GM19099 (cell line): Measurements from ENCODE around the gene RNF166.

Experiments
- POLR2A ChIP-seq: IDR thresholded peaks from 3 replicates; pipeline ENCODE4 v1.6.1; 2011; ENCODE audit warnings: low read depth; ENCODE audit not compliant: insufficient read length; ENCODE audit errors: extremely low read depth

RNF166 gene

DNA sequence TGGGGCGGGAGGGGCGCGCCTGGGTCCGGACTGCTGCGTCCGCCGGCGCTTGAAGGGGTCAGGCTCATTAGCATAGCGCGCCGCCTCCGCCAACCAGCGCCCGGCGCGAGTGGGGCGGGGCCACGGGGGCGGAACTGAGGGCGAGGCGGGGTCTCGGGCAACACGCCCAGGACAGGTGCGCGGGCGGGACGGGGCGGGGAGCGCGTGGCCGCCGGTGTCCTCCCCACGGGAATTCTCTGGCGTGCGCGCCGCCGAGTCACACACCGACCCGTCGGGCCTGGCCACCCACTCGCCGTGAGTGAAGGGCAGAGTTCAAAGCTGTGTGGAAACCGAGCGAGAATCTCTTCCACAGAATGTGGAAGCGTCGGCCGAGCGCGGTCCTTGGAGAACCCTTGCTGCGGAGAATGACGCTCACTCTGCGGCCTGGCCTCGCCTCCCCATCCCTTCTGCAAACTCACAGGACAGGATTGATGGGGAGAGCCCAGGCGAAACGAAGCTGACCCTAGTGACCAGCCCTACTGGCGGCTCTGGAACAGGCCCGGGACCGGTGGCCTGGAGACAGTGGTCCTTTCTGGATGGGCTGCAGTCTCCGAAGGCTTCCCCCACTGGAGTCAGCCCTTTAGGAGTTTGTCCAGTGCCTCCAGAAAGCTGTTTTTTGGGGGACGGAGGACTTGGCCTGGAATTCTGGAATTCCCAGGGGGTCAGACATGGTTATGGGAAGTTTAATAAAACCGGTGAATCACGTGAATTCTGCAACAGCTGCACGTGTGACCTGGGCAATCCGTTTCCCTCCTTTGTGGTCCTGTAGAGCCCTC is 19.6 kb downstream of the RNF166 start, which contains the start of gene SNAI3:
TSS of gene SNAI3 (minus strand) at position 69 of the 815 bp plus-strand sequence. CDS start 101 bp downstream, outside the sequence.
- TF ChIP-seq POLR2A = no peak

DNA sequence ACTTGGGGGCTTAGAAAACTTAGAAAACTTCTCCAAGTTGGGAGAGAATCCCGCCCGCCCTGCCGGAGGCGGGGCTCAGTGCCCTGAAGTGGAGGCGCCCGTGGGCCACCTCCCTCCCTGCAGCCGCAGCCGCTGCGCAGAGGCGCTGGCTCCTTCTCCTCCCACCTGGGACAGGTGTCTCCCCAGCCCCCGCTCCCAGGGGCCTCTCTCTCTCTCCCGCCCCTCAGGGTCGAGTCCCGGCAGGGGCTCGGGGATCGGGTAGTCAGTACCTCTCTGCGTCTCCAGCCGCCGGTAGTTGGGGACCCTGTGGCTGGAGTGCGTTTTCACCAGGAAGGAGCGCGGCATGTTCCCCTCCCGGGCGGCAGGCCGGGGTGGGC is 20.2 kb downstream of the RNF166 start:
- no peak for TF ChIP-seq POLR2A

DNA sequence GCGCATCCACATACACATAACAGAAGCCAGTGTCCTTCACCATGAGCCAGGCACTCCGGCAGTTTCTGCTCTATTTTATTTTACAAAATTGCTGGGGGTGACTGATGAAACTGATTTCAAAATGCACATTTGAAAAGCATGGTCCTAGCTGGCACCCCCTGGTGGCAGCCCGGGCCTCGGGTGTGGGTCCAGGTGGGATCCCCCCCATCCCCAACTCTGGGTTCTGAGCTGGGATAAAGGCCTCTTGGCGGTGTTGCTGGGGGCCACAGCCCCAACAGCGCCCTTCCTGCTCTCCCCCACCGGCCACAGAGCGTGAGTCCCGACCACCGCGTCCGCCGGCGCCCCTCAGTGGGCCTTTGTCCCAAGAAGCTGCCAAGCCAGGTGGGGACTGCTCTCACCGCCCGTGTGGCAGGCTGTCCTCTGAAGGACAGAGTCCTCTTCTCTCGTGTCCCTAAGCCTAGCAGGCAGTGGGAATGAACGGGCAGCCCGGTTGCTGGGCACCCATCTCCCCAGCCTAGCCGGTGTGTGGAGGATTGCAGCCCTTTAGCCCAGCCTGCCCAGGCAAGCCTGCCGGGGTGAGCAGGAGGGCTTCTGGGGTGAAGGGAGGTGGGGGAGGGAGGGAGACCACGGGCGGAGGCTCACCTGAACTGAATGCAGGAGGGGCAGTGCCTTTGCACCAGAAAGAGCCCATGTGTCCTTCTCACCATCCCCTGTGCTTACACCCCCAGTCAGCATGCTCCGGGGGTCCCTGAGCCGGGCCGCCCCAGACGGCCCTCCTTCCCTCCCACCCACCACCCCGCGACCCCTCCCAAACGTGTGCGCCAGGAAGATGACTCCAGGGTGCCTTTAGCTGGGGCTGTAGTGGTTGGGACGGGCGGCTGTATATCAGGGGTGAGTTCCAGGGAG is 20.8 kb downstream of the RNF166 start:
- no peak for TF ChIP-seq POLR2A

DNA sequence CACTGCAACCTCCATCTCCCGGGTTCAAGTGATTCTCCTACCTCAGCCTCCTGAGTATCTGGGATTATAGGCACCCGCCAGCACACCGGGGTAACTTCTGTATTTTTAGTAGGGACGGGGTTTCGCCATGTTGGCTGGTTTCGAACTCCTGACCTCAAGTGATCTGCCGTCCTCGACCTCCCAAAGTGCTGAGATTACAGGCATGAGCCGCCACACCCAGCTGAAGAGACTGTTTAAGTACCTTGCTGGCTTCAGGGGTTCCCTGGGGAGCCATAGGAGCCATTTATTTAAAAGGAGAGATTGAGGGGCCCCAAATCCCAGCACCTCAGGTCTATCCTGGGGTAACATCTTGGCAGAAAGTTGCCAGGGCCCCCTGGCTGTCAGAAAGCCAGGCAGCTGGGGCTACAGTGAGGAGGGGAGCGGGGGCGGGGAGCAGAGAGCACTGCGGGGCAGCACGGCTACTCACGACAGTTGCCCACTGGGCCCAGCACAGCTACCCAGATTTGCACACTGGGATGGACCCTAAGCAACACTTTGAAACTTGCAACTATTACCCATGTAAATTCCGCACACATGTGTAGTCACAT is 21.5 kb downstream of the RNF166 start:
- TF ChIP-seq POLR2A = no peak

DNA sequence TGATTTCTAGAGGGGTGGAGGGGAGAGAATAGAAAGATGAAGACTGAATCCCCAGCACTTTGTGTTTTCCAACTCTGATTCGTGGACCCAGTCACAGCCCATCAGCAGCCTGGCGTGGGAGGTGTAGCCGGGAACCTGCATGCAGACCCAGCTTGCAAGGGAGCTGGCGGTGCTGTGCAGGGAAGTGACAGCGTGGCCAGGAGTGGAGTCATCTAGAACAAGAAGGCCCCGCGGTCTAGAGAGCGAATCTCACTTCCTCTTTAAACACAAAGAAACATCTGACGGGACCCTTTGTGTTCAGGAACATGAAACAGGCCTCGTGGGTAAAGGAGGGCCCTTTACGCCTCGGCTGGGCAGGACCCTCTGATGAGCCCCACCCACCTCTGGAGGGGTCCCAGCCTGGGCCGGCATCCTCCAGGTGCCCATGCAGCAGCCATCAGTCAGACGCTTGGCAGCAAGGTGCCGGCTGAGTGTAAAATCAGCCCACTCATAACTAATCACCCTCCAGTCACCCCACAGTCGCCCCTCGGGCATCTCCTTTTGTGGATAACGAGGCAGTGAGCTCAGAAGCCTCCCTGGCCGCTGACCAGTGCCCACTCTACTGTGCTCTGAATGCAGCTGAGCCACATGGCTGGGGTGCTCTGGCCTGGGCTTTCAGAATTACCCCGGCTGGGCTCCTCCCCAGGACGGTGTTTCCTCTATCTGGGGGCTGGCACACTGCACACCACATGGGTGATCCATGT is 24.3 kb downstream of the RNF166 start:
- TF ChIP-seq POLR2A = peak; percentile 67

DNA sequence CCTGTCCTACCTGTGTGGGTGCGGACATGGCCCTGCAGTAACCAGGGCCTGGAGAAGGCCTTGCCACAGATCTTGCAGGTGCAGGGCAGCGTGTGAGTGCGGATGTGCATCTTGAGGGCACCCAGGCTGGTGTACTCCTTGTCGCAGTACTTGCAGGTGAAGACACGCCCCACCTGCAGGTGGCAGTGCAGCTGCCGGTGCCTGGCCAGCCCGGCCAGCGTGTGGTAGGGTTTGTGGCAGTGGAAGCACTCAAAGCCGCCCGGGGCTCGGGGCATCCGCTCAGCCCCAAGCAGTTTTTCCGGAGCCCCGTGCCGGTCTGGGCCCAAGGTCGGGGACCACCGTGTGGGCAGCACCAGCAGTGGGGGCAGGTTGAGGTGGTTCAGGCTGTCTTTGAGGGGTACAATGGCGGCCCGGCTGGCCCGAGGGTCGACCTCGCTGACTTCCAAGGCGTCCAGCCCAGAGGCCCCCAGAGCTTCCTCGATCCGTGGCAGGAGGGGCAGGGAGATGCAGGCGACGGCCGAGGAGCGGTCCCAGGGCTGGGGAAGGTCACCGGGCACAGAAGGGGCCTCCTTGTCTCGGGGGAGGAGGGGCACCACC is 25.0 kb downstream of the RNF166 start:
- no peak for TF ChIP-seq POLR2A

DNA sequence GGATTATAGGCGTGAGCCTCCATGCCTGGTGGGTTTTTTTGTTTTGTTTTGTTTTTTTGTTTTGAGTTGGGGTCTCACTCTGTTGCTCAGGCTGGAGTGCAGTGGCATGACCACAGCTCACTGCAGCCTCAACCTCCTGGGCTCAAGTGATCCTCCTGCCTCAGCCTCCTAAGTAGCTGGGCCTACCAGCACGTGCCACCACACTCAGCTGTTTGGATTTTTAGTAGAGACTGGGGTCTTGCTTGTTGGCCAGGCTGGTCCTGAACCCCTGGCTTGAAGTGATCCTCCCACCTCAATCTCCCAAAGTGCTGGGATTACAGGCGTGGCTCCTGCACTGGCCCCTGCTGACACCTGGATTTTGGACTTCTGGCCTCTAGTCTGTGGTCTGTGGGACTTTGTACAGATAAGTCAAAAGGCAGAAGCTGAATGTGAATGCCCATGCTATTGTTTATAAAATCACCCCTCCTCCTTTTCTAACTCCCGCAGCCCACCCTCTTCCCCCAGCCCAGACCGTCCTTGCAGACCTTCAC is 25.6 kb downstream of the RNF166 start:
- no peak for TF ChIP-seq POLR2A

DNA sequence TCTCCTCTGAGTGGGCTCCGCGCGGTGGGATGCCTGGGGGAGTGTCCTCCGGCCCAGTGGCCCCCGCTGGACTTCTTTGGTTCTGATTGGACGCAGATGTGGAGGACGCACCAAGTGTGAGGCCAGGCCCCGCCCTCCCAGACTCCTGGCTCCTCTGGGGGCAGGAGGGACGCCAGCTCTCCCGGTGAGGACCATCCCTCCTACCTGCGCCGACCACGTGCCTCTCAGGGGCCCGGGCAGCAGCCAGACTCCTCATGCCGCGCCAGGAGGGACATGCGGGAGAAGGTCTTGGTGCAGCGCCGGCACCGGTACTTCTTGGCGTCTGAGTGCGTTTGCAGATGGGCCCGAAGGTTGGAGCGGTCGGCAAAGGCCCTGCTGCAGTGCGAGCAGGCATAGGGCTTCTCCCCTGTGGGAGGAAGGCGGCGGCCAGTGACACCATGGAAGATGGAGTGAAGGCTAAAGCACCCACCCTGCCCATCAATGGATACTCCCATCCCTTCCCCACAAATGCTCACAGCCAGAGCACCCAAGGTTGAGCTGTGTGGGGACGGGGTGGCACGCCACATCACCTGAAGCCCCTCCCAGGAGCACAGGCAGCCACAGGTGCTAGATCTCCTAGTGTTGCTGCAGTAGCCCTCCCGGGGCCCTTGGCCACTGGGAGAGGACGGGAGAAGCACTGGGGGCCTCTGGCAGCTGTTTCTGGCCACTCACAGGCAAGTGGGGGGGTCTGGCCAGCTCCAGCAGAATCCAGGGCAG is 27.8 kb downstream of the RNF166 start:
- TF ChIP-seq POLR2A = no peak

DNA sequence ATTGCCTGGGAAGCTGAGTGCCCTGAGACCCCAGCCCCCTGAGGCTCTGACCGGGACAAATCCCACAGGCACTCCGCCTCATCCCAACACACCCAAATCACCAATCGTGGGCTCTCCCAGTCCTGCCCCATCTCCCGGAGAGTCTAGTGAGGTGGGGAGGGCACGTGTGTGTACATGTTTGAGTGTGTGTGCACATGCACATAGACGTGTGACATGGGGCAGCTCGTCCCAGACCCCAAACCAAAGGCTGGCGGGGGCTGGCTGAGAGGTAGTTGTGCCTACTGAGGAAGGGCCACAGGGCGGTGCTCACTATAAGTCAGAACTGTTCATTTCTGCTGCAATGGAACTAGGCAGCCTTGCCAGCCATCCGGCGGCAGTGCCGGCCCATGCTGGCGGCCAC is 28.5 kb downstream of the RNF166 start:
- no peak for TF ChIP-seq POLR2A

DNA sequence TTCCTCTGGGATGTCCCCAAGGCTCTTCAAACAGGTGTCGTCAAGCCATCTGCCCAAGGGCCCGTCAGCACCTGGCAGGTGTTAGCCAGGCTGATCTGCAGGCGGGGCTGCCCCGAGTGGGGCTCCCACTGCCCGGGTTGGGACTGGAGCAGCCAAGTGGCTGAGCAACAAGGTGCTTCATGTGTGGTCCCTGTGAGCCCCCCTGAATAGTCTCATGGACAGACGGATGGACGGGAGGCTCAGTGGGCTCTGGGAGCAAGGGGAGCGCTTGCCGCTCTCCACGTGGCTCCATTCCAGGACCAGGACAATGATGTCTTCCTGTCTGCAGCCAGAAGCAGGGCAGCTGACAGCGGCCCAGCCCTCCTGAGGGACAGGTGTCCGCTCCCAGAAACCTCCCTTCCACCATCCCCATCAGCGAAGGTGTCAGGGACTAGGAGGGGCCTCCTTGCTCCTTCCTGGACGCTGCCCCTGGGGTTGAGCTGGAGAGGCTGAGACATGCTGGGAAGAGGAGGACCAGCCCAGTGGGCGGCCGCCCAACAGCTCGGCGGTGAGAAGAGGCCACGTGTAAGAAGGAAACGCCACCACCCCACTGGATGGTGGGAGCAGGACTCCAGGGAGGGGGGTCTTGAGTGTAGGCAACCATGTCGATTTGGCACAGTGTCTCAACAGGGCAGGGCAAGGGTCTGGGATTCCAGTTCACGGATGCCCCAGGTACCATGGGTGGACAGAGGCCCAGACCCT is 29.5 kb downstream of the RNF166 start:
- TF ChIP-seq POLR2A = no peak

DNA sequence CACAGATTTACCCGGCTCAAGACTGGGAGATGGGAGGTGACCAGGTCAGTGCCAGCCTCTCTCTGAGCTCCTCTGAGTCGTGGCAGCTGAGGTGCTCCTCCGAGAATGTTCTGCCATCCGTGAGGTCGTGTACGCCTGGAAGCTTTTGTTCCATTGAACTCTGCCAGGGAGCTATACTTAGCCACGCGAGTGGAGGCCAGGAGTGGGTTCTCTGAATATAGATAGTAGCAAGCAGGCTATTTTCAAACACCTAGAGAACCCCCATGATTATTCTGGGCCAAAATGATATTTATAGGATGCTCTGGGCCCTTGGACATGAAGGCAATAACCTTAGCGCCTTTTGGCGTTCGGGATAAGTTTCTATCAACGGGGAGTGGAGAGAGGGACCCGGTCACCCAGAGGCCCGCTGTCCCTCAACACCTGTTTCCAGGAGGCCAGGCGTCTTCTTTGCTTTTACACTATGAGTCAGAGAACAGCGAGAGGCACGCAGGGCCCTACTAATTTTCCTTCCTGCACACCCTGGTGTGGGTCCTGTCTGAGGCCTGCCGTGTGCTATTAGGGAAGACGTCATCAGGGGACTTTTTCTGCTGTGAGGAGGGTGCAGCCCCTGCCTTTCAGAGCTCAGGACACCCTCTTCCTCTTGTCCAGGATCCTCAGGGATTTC is 32.4 kb downstream of the RNF166 start:
- no peak for TF ChIP-seq POLR2A

DNA sequence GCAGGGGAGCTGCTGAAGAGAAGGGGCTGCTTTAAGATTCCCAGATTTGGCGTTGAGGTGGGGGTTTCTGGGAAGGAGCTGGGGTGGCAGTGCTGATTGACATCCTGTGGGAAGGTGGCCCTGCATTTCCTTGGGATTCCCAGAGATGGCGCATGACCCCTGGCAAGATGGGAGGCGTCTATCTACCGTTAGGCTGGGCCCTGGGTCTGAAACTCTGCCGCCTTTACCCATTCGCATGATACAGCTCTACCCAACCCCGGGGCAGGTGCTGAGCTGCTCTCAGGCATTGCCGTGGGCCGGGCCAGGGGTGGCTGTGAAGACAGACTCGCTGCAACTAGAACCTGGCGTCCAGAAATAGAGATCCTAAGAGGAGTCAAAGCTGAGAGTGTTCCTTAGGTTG is 33.4 kb downstream of the RNF166 start:
- no peak for TF ChIP-seq POLR2A
